SK-N-SH treated with all-trans-retinoic acid at 6 μM for 48 hours (cell line): ENCODE measurements around the gene LRRC4B.
"Not testable (repeated sequence)": the region's sequence is repeated elsewhere in the genome, so short reads cannot be mapped to it uniquely, and the experiment has no call there.

Experiments used
- ARNTL ChIP-seq: fragments of 450-650 bp; formaldehyde crosslinking; IDR thresholded peaks from 2 replicates; pipeline ENCODE4 v1.5.0; 2020; ENCODE audit warnings: low read depth, mild to moderate bottlenecking, moderate library complexity, borderline replicate concordance
- PPARA ChIP-seq: fragments of 250-450 bp; sonication (Bioruptor Pico); IDR thresholded peaks from 2 replicates; pipeline ENCODE4 v1.5.0; 2020; ENCODE audit warnings: mild to moderate bottlenecking, borderline replicate concordance
- ZFP3 ChIP-seq: fragments of 250-450 bp; sonication (Bioruptor Pico); IDR thresholded peaks from 2 replicates; pipeline ENCODE4 v1.5.0; 2020; ENCODE audit warnings: mild to moderate bottlenecking, moderate library complexity
- ZNF565 ChIP-seq: fragments of 450-650 bp; formaldehyde crosslinking; conservative IDR thresholded peaks from 2 replicates; pipeline ENCODE4 v1.5.0; 2020; ENCODE audit warnings: low read depth, mild to moderate bottlenecking, moderate library complexity
- TF ChIP-seq, protein P1 (sequence below): fragments of 250-450 bp; sonication (Bioruptor Pico); IDR thresholded peaks from 2 replicates; pipeline ENCODE4 v1.8.0; 2020; ENCODE audit warnings: mild to moderate bottlenecking, moderate library complexity, borderline replicate concordance

GRCh38 chr19:50473336-50473735 lies 94.9 kb downstream of the LRRC4B start:
- not testable (repeated sequence) for TF ChIP-seq PPARA (CRISPR knock-in tag); ZFP3; ARNTL (CRISPR knock-in tag); ZNF565
- TF ChIP-seq, protein P1, sequence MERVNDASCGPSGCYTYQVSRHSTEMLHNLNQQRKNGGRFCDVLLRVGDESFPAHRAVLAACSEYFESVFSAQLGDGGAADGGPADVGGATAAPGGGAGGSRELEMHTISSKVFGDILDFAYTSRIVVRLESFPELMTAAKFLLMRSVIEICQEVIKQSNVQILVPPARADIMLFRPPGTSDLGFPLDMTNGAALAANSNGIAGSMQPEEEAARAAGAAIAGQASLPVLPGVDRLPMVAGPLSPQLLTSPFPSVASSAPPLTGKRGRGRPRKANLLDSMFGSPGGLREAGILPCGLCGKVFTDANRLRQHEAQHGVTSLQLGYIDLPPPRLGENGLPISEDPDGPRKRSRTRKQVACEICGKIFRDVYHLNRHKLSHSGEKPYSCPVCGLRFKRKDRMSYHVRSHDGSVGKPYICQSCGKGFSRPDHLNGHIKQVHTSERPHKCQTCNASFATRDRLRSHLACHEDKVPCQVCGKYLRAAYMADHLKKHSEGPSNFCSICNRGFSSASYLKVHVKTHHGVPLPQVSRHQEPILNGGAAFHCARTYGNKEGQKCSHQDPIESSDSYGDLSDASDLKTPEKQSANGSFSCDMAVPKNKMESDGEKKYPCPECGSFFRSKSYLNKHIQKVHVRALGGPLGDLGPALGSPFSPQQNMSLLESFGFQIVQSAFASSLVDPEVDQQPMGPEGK (CRISPR knock-in tag): not testable (repeated sequence)
